Astrocyte of the cerebellum (primary cell): ENCODE measurements around the gene FTO.

ENCODE experiments used
- DNase-seq: peaks from one replicate; pipeline ENCODE4 v3.0.0-alpha.2; 2011; ENCODE audit warnings: low read depth
- H3K4me3 ChIP-seq: 2 replicates; pipeline ENCODE4 v1.5.1; 2011; ENCODE audit warnings: mild to moderate bottlenecking, low read depth, low read length, moderate library complexity
- CTCF ChIP-seq: IDR thresholded peaks from 2 replicates; pipeline ENCODE4 v1.5.1; 2012; ENCODE audit warnings: low read length, low read depth, moderate library complexity, mild to moderate bottlenecking; ENCODE audit errors: missing control alignments
- in situ Hi-C: cut with HindIII; loops from 2 replicates; pipeline ENCODE4 v1.10.0; 2017; ENCODE audit warnings: low sequenced_read_pairs

The FTO gene

GRCh38 chr16:53809088-53809932, 105.4 kb downstream of the FTO start:
- no peak overlapping the region for H3K4me3 ChIP-seq
- in situ Hi-C loops, result no loop called here
- no peak for TF ChIP-seq CTCF
- peak; percentile 68 for DNase-seq

GRCh38 chr16:53812914-53813313, 109.0 kb downstream of the FTO start:
- in situ Hi-C loops, result no loop called here
- no peak for DNase-seq

GRCh38 chr16:53814801-53815200, 110.8 kb downstream of the FTO start:
- no peak overlapping the region for H3K4me3 ChIP-seq
- in situ Hi-C loops, result no loop called here
- TF ChIP-seq CTCF, result no peak
- no peak for DNase-seq

More at GRCh38 chr16:53812914-53813313, 109.0 kb downstream of the FTO start:
- no peak overlapping the region for H3K4me3 ChIP-seq
- no peak for TF ChIP-seq CTCF

GRCh38 chr16:53816211-53816836, 112.4 kb downstream of the FTO start:
- DNase-seq, result no peak
- H3K4me3 ChIP-seq, result no peak overlapping the region
- TF ChIP-seq CTCF, result no peak
- in situ Hi-C loops, result no loop called here

GRCh38 chr16:53817117-53817755, 113.3 kb downstream of the FTO start:
- in situ Hi-C loops, result no loop called here
- H3K4me3 ChIP-seq, result no peak overlapping the region
- DNase-seq, result peak; percentile 83
- TF ChIP-seq CTCF, result no peak

GRCh38 chr16:53817812-53818550, 114.0 kb downstream of the FTO start:
- TF ChIP-seq CTCF, result no peak
- in situ Hi-C loops, result no loop called here
- no peak overlapping the region for H3K4me3 ChIP-seq
- peak; percentile 29 for DNase-seq
